ENCODE results near the gene RNF215. TPM values are rescaled to one million over a fixed set of nuclear protein-coding genes. Genes with fewer than 3 reads are reported as not detected.

The RNF215 gene
- total RNA-seq, 1 donor from 2014 or later = 10.4 TPM

DNA sequence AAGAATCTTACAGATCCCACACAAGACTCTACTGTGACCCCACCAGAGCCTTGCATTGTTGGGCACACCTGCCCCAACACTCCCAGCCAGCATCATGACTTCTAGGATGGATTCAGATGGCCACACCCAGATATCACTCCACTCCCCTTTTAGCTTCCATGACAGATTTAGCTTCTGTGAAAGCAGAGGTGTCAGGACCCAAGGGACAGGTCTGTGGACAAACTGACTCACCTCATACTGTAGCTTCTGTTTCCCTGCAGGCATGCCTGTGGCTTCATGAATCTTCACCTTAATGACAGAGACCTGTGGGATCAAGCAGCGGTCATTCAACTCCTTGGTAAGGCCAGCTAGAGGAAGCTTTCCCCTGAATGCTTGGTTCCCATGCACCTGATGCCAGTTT is 52.0 kb downstream of the RNF215 start:
- no peak for DNase-seq
- no peaks in the 10 kb centered on the region for H3K27me3 Mint-ChIP-seq
- intact Hi-C loops (cut with micrococcal nuclease) = loop anchor here (1.0 kb wide), 1 partner anchor 10 kb away; no protein-coding TSS in a partner anchor
- peaks cover 37% of the 10 kb centered on the region for H3K4me1 Mint-ChIP-seq
- H3K4me3 Mint-ChIP-seq = peak overlapping the region; percentile 45
- H3K9me3 Mint-ChIP-seq = no peaks in the 10 kb centered on the region
- H3K36me3 Mint-ChIP-seq (ENCODE audit: low read depth) = peaks cover 83% of the 10 kb centered on the region
- peak overlapping the region; percentile 83 for H3K27ac Mint-ChIP-seq

DNA sequence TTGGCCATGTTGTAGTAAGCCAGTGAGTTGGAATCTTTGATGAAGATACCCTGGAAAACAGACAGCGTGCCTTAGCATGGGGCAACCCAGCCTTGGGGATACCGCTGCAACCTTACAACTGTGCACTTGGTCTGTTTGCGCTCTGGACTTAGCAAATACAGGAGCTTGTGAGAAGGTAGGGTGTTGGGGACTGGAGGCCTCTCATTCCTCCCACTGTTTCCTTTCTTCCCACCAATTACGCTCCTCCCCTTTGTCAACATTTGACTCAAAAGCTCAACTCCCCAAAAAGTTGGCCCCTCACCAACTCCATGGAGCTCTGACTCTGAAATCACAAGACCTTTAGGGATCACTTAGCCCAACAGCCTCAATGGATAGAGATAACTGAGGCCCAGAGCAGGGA is 52.6 kb downstream of the RNF215 start:
- no peak for DNase-seq
- Mint-ChIP-seq H3K27ac (peak overlapping the region; percentile 83), H3K4me1 (peaks cover 37% of the 10 kb centered on the region), H3K9me3 (no peaks in the 10 kb centered on the region), H3K4me3 (peak overlapping the region; percentile 45), H3K27me3 (no peaks in the 10 kb centered on the region), H3K36me3 (ENCODE audit: low read depth) (peaks cover 82% of the 10 kb centered on the region)
- intact Hi-C loops (cut with micrococcal nuclease) = loop anchor here (1.0 kb wide), 1 partner anchor 11 kb away; no protein-coding TSS in a partner anchor

DNA sequence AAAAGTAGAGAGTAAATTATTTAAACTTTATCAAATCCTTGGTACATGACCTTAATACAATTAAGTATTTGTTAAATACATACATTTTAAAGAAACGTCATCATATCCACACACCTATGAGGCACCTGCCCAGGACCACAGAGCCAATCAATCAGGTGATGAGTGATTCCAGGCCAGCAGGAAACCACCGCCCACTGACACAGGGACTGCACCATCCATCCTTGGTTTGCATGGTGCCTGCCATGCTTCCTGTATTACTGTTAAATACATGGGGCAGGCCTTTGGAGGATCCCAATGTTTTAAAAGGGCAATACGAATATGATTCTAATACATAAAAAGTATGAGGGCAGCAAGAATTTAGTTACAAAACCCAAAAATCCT is 53.5 kb downstream of the RNF215 start:
- Mint-ChIP-seq H3K36me3 (ENCODE audit: low read depth) (peaks cover 74% of the 10 kb centered on the region), H3K4me3 (peak overlapping the region; percentile 34), H3K27ac (peak overlapping the region; percentile 87), H3K4me1 (peaks cover 37% of the 10 kb centered on the region), H3K27me3 (no peaks in the 10 kb centered on the region), H3K9me3 (no peaks in the 10 kb centered on the region)
- DNase-seq = no peak
- intact Hi-C loops (cut with micrococcal nuclease) = no loop called here

DNA sequence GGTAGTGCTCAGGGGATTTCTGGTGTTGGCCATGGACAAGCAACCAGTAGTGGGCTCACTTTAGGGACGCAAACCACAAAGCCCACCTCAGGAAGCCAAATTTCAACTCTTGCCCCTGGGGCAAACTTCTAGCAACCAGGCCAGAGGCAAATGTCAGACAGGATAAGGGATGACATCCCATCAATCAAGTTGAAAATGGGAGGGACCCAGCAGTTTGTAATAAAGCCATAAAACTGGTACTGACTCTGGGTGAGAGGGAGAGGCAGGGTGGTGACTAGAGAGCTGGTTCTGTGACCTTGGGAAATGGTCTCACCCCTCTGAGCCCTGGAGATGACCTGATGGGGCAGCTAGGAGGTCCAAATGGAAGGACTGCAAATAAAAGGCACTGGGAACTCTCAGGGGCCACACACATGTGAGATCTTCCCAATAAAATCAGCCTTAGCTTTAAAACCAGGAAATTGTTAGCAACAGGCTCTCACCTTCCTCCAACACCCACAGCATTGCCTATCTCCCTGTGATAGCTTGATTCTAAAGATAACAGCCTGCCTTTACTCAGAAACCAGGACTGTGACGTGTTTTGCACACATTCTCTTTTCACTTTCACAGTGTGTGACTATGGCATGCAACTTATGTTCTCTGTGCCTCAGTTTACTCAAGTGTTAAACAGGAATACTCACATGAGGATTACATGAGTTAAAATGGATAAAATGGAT is 54.1 kb downstream of the RNF215 start:
- peak overlapping the region; percentile 34 for H3K4me3 Mint-ChIP-seq
- peaks cover 39% of the 10 kb centered on the region for H3K4me1 Mint-ChIP-seq

DNA sequence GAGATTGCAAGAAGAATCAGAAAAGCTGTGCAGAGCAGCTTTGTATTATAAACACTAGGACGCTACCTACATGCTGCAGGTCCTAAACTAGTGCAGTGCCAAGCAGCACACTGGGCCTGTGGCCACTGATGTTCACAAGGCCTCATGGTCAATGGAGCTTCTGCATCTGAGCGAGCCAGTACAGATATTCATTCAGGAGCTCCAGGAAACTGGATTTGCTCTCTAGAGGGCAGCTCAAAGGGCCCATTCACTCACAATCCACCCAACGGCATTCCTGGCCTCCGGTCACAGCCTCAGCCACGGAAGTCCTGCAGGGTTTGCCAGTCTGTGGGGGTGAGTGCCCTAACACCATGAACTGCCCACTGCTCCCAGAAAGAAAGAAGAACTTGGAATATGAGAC is 54.7 kb downstream of the RNF215 start:
- Mint-ChIP-seq H3K27ac (peak overlapping the region; percentile 87), H3K36me3 (ENCODE audit: low read depth) (peaks cover 65% of the 10 kb centered on the region), H3K27me3 (no peaks in the 10 kb centered on the region), H3K9me3 (no peaks in the 10 kb centered on the region), H3K4me1 (peaks cover 42% of the 10 kb centered on the region), H3K4me3 (no peak overlapping the region)
- intact Hi-C loops (cut with micrococcal nuclease) = no loop called here
- no peak for DNase-seq

More for the DNA sequence above, 54.1 kb downstream of the RNF215 start:
- H3K36me3 Mint-ChIP-seq (ENCODE audit: low read depth) = peaks cover 70% of the 10 kb centered on the region
- H3K27me3 Mint-ChIP-seq = no peaks in the 10 kb centered on the region
- intact Hi-C loops (cut with micrococcal nuclease) = no loop called here
- H3K27ac Mint-ChIP-seq = peak overlapping the region; percentile 87
- H3K9me3 Mint-ChIP-seq = no peaks in the 10 kb centered on the region
- no peak for DNase-seq

Other genes with a start within 250 kb of the RNF215 start
- 509 and 511 TPM in 2 replicates for gene LIF, start 140.7 kb downstream of the RNF215 start, total RNA-seq
- 61.0 and 62.8 TPM in 2 replicates for gene OSM, start 120.6 kb downstream of the RNF215 start, total RNA-seq
- gene CASTOR1, start 97.9 kb downstream of the RNF215 start, total RNA-seq = 4.7 and 7.3 TPM in 2 replicates
- gene TBC1D10A, start 60.5 kb downstream of the RNF215 start, total RNA-seq = 18.9 and 19.3 TPM in 2 replicates
- 314 and 319 TPM in 2 replicates for gene SF3A1, start 30.5 kb downstream of the RNF215 start, total RNA-seq
- gene CCDC157, start 30.4 kb downstream of the RNF215 start, total RNA-seq = 2.9 and 3.2 TPM in 2 replicates
- gene SEC14L2, start 9.6 kb upstream of the RNF215 start, total RNA-seq = 25.1 and 26.7 TPM in 2 replicates
- gene MTFP1, start 38.4 kb upstream of the RNF215 start, total RNA-seq = 79.3 and 80.5 TPM in 2 replicates
- gene SEC14L3, start 84.6 kb upstream of the RNF215 start, total RNA-seq = not detected in 2 replicates
- not detected in 2 replicates for gene SEC14L4, start 118.3 kb upstream of the RNF215 start, total RNA-seq
- not detected in 2 replicates for gene SEC14L6, start 159.3 kb upstream of the RNF215 start, total RNA-seq
- not detected in 2 replicates for gene GAL3ST1, start 187.3 kb upstream of the RNF215 start, total RNA-seq
- gene PES1, start 204.5 kb upstream of the RNF215 start, total RNA-seq = 170 and 173 TPM in 2 replicates
- gene TCN2, start 219.8 kb upstream of the RNF215 start, total RNA-seq = 0.35 and 0.45 TPM in 2 replicates
- gene SLC35E4, start 248.4 kb upstream of the RNF215 start, total RNA-seq = 6.6 and 7.4 TPM in 2 replicates